DOHH2 (cell line): ENCODE data around the gene AGPAT1.
"Not testable (repeated sequence)": the region's sequence is repeated elsewhere in the genome, so short reads cannot be mapped to it uniquely, and the experiment has no call there.

Experiments
- H3F3A ChIP-seq: fragments of 200-600 bp; sonication (generic), shearing (Covaris generic); 2 replicates; pipeline ENCODE4 v1.6.0; 2016; ENCODE audit warnings: antibody characterized with exemption, mild to moderate bottlenecking; ENCODE audit not compliant: control insufficient read depth, insufficient read depth
- H3K27ac ChIP-seq: fragments of 200-600 bp; sonication (generic); 2 replicates; pipeline ENCODE4 v1.5.1; 2014; ENCODE audit warnings: low read depth, mild to moderate bottlenecking, low read length, moderate library complexity
- H3K27me3 ChIP-seq: fragments of 200-600 bp; sonication (generic); 2 replicates; pipeline ENCODE4 v1.6.1; 2014; ENCODE audit warnings: mild to moderate bottlenecking, low read length, mixed read lengths; ENCODE audit not compliant: control insufficient read depth
- H3K36me3 ChIP-seq: fragments of 200-600 bp; sonication (generic); 2 replicates; pipeline ENCODE4 v1.6.1; 2014; ENCODE audit warnings: mild to moderate bottlenecking, low read length, moderate library complexity, mixed read lengths; ENCODE audit not compliant: control insufficient read depth
- H3K4me1 ChIP-seq: fragments of 200-600 bp; sonication (generic); 2 replicates; pipeline ENCODE4 v1.6.1; 2014; ENCODE audit warnings: mild to moderate bottlenecking, low read length, mixed read lengths; ENCODE audit not compliant: control insufficient read depth
- H3K4me2 ChIP-seq: fragments of 200-600 bp; sonication (generic); 2 replicates; pipeline ENCODE4 v1.6.0; 2014; ENCODE audit warnings: mild to moderate bottlenecking, low read length, moderate library complexity
- H3K4me3 ChIP-seq: fragments of 200-600 bp; sonication (generic); 2 replicates; pipeline ENCODE4 v1.5.1; 2014; ENCODE audit warnings: mild to moderate bottlenecking, low read length, mixed read lengths
- H3K79me2 ChIP-seq: fragments of 200-600 bp; sonication (generic); 2 replicates; pipeline ENCODE4 v1.6.1; 2014; ENCODE audit warnings: mild to moderate bottlenecking, low read length, mixed read lengths; ENCODE audit not compliant: control insufficient read depth
- H3K9me2 ChIP-seq: fragments of 200-600 bp; sonication (generic); replicated peaks from 2 replicates; pipeline ENCODE4 v1.6.1; 2014; ENCODE audit warnings: mild to moderate bottlenecking, low read length, mixed read lengths; ENCODE audit not compliant: control insufficient read depth
- H3K9me3 ChIP-seq: fragments of 200-600 bp; sonication (generic); 2 replicates; pipeline ENCODE4 v1.6.1; 2014; ENCODE audit warnings: antibody characterized with exemption, low read length, mixed read lengths; ENCODE audit not compliant: control insufficient read depth, insufficient read depth
- H4K20me1 ChIP-seq: fragments of 200-600 bp; sonication (generic); 2 replicates; pipeline ENCODE4 v1.6.0; 2014; ENCODE audit warnings: low read depth, mild to moderate bottlenecking, antibody characterized with exemption, low read length, moderate library complexity; ENCODE audit not compliant: control insufficient read depth, insufficient read depth
- EZH2phosphoT487 ChIP-seq: fragments of 200-600 bp; sonication (generic); IDR thresholded peaks from 2 replicates; pipeline ENCODE4 v1.6.1; 2017; ENCODE audit warnings: borderline replicate concordance, mild to moderate bottlenecking, antibody characterized with exemption, low read length, moderate library complexity, mixed read lengths
- TF ChIP-seq, protein P1 (sequence below): fragments of 200-600 bp; sonication (generic); IDR thresholded peaks from one replicate; pipeline ENCODE4 v1.5.1; 2014; ENCODE audit warnings: antibody characterized with exemption, mild to moderate bottlenecking, low read depth, low read length; ENCODE audit not compliant: poor library complexity, severe bottlenecking

The AGPAT1 gene

DNA sequence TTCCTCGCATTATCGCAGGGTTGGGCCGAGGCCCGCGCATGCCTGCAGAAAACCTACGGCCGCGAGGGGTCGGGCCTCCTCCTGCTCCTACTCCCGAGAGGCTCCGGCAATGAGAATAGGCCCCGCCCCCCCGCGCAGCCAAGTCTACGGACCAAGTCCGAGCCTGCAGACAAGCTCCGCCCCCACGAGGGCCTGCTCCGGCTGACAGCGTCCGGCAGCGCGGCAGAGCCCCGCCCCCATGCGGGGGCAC lies 19.7 kb upstream of the AGPAT1 start:
- peak overlapping the region; percentile 85 for H3K27ac ChIP-seq
- peak overlapping the region; percentile 100 for H3K4me2 ChIP-seq
- TF ChIP-seq EZH2phosphoT487: no peak
- TF ChIP-seq, protein P1, sequence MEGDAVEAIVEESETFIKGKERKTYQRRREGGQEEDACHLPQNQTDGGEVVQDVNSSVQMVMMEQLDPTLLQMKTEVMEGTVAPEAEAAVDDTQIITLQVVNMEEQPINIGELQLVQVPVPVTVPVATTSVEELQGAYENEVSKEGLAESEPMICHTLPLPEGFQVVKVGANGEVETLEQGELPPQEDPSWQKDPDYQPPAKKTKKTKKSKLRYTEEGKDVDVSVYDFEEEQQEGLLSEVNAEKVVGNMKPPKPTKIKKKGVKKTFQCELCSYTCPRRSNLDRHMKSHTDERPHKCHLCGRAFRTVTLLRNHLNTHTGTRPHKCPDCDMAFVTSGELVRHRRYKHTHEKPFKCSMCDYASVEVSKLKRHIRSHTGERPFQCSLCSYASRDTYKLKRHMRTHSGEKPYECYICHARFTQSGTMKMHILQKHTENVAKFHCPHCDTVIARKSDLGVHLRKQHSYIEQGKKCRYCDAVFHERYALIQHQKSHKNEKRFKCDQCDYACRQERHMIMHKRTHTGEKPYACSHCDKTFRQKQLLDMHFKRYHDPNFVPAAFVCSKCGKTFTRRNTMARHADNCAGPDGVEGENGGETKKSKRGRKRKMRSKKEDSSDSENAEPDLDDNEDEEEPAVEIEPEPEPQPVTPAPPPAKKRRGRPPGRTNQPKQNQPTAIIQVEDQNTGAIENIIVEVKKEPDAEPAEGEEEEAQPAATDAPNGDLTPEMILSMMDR: no peak

DNA sequence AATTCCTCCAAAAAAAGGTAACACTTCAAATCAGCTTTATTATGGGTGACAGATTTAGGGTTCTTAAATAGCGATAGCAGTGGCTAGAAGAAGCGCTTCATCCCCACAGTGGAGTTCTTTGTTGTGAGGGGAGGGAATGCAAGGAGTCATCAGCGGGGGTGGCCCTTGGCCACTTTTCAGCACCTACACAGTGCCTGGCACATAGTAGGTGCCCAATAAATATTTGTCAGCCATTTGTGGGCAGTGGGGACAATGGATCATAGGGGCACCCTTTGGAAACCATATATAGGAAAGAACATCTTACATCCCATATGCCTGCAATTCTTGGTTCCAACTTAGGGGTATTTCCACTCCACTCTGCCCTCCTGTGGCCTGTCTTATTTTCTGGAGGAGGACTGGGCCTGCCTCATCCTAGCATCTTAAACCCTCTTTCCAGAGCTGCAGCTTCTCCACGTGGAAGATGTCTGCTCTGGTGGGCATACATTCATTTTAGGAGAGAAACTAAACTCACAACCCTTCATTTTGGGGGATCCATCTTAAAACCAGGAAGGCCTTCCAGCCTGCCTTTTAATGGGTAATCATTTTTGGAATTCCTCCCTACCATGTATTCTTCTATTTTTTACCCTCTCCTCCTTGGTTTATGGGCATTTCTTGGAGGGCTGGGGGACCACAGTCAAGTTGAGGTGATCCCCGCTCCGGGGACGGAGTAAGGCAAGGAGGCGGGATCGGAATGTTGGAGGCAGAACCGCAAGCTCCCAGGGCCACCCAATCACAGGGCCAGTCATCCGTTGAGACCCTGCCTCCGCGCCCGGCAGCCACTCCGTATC lies 19.2 kb upstream of the AGPAT1 start:
- peaks cover 17% of the 10 kb centered on the region for H3K36me3 ChIP-seq
- no peaks in the 10 kb centered on the region for H3K9me3 ChIP-seq
- H4K20me1 ChIP-seq: no peaks in the 10 kb centered on the region
- TF ChIP-seq, protein P1: peak; percentile 74
- TF ChIP-seq EZH2phosphoT487: no peak
- H3K4me3 ChIP-seq: peak overlapping the region; percentile 97
- peaks cover 29% of the 10 kb centered on the region for H3F3A ChIP-seq
- peak overlapping the region; percentile 80 for H3K27ac ChIP-seq
- H3K79me2 ChIP-seq: peaks cover 32% of the 10 kb centered on the region
- peak overlapping the region; percentile 100 for H3K4me2 ChIP-seq
- H3K4me1 ChIP-seq: peaks cover 65% of the 10 kb centered on the region
- H3K27me3 ChIP-seq: no peaks in the 10 kb centered on the region
- H3K9me2 ChIP-seq: no peaks in the 10 kb centered on the region

More for the DNA sequence above, 19.7 kb upstream of the AGPAT1 start:
- Histone ChIP-seq H4K20me1 (no peaks in the 10 kb centered on the region), H3K4me3 (peak overlapping the region; percentile 97), H3K9me2 (no peaks in the 10 kb centered on the region), H3K36me3 (peaks cover 17% of the 10 kb centered on the region), H3K79me2 (peaks cover 28% of the 10 kb centered on the region), H3K27me3 (no peaks in the 10 kb centered on the region), H3K9me3 (no peaks in the 10 kb centered on the region), H3F3A (peaks cover 29% of the 10 kb centered on the region), H3K4me1 (peaks cover 62% of the 10 kb centered on the region)

DNA sequence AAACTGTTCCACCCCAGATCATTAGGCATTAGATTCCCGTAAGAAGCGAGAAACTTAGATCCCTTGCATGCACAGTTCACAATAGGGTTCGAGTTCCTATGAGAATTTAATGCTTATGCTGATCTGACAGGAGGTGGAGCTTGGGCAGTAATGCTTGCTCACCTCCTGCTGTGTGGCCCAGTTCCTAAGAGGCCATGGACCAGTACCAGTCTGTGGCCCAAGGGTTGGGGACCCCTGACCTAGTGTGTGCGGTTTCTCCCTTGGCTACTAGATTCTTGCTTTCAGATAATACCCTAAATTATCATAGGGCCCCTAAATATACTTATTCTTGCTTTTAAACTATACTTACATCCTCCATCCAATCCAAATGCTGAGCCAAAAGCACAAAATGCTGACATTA lies 18.5 kb upstream of the AGPAT1 start:
- peak overlapping the region; percentile 80 for H3K27ac ChIP-seq
- H3K4me3 ChIP-seq: peak overlapping the region; percentile 97

DNA sequence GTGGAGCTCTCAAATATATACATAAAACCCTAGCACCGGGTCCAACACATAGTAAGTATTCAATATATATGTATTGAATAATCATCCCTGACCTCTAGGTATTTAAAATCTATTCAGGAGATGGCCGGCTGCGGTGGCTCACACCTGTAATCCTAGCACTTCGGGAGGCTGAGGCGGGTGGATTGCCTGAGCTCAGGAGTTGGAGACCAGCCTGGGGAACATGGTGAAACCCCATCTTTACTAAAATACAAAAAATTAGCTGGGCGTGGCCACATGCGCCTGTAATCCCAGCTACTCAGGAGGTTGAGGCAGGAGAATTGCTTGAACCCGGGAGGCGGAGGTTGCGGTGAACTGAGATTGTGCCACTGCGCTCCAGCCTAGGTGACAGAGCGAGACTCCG lies 17.2 kb upstream of the AGPAT1 start:
- Histone ChIP-seq H3K36me3 (peaks cover 29% of the 10 kb centered on the region), H3K79me2 (peaks cover 49% of the 10 kb centered on the region), H3K4me2 (peak overlapping the region; percentile 100), H3F3A (peaks cover 28% of the 10 kb centered on the region), H3K27ac (peak overlapping the region; percentile 90), H3K4me1 (peaks cover 75% of the 10 kb centered on the region), H3K4me3 (peak overlapping the region; percentile 83)
- H3K9me2 ChIP-seq, H3K27me3 ChIP-seq, H3K9me3 ChIP-seq, H4K20me1 ChIP-seq: not testable (repeated sequence)

More for the DNA sequence above, 18.5 kb upstream of the AGPAT1 start:
- Histone ChIP-seq H3K9me3 (no peaks in the 10 kb centered on the region), H3K4me2 (peak overlapping the region; percentile 100), H3K36me3 (peaks cover 17% of the 10 kb centered on the region), H3F3A (peaks cover 29% of the 10 kb centered on the region), H3K27me3 (no peaks in the 10 kb centered on the region), H4K20me1 (no peaks in the 10 kb centered on the region), H3K9me2 (no peaks in the 10 kb centered on the region), H3K79me2 (peaks cover 37% of the 10 kb centered on the region), H3K4me1 (peaks cover 65% of the 10 kb centered on the region)
- TF ChIP-seq, protein P1: no peak
- TF ChIP-seq EZH2phosphoT487: no peak
